ENCODE data around the gene SWT1. TPM values are rescaled to one million over a fixed set of nuclear protein-coding genes. Genes with fewer than 3 reads are reported as not detected.

Gene SWT1
- polyA plus RNA-seq, 1 of the 3 experiments (the other 2 are of a cell fraction) = 1.1 TPM

DNA sequence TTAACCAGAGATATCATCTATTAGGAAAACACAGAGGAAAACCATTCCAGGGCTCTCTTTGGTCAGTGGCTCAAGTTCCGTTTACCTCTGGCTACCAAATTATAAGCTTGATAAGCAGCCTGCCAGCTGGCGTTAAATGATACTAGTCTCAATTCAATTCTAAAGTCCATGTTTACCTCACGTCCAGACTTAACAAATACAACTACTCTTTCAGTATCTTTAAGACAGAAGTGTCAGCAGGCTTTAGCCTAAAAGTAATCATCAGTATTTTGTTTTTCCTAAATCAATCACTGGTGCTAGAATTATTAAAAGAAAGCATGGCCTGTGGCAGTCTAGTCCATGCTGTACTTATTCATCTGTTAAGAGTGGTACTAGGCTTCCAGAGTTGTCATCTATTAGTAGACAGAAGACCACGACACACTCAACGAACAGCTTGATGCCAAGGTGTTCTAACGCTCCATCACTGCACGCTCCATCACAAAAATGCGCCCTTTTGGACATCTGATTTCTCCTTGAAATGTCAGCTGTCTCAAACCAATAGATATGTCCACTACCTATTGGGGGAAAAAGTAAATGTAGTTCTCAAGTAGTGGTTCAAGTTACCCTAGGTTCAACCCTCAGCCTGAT is 158.6 kb downstream of the SWT1 start (continued):
- no peak for TF ChIP-seq FOXM1 (IDR thresholded peaks at IDR 0.05; ENCODE audit: low read depth)
- TF ChIP-seq SMC3 (IDR thresholded peaks at IDR 0.05; ENCODE audit: low read depth, low read length) = no peak
- TF ChIP-seq RCOR1 (IDR thresholded peaks at IDR 0.05; ENCODE audit: low read length) = no peak
- no peak for TF ChIP-seq RAD21 (IDR thresholded peaks at IDR 0.05; ENCODE audit: low read length)
- TF ChIP-seq YY1 (IDR thresholded peaks at IDR 0.05; ENCODE audit: low read depth) = no peak
- no peak for TF ChIP-seq NFIC (IDR thresholded peaks at IDR 0.05; ENCODE audit: borderline replicate concordance)

DNA sequence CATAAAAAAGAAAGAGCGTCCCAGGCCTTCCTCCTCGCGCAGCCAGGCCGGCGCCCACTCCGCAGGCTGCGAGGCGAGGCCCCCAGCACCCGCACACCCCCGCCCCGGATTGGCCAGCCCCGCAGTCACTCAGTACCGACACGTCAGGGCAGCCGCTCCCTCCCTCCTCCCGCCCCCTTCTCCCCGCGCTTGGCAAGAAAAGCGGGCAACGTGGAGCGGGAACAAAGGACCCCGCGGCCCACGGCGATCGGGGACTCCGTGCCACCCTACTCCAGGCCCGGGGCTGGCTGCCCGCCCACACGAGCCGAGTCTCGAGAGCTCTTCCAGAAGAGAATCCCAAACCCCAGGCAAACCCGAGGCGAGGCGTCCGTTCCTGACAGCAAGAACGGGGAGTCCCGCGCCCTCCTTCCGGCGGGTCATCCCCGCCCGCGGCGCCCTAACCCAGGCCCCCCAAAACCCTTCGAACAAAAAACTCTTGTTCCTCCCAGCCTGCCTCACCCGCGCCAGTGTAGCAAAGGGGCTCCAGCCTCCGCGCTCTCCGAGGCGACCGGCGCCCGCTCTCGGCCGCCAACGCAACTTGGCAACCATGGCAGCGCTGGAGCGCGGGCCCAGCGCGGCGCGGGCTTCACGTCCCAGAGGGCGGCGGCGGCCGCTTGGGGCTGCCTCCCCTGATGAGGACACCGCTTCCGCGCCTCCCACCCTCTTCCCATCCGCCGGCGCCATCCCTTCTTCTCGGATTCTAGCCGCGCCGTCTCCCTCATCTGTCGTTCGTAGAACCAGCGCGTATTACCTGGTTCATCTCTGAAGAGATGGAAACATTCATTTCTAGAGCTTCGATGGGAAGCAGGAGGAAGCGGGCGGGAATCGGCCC is 159.4 kb downstream of the SWT1 start:
- Histone ChIP-seq H2AFZ (ENCODE audit: low read depth) (peak overlapping the region; percentile 69; the same call in 1 of the 2 replicates), H3K79me2 (ENCODE audit: insufficient read depth) (peaks cover 55% of the 10 kb centered on the region), H3K9me3 (no peaks in the 10 kb centered on the region), H3K4me3 (ENCODE audit: low read depth in 2 of 2, low read length in 1 of 2) (peak overlapping the region; percentile 92 to 98), H3K27ac (ENCODE audit: low read depth in 2 of 2, low read length in 1 of 2) (peak overlapping the region; percentile 95), H4K20me1 (ENCODE audit: insufficient read depth) (peaks cover 46% of the 10 kb centered on the region), H3F3A (replicated peaks; ENCODE audit: insufficient read depth) (no peaks in the 10 kb centered on the region), H3K27me3 (ENCODE audit: insufficient read depth) (no peaks in the 10 kb centered on the region), H3K36me3 (replicated peaks in 1 of 2; ENCODE audit: control insufficient read depth in 1 of 2, insufficient read depth in 2 of 2, low read length in 1 of 2) (peaks cover 6 to 7% of the 10 kb centered on the region in 2 experiments), H3K4me1 (ENCODE audit: control insufficient read depth in 1 of 2, insufficient read depth in 2 of 2, low read depth in 1 of 2, low read length in 1 of 2) (peaks cover 21 to 26% of the 10 kb centered on the region in 2 experiments), H3K9me2 (no peaks in the 10 kb centered on the region), H3K4me2 (peak overlapping the region; percentile 82), H3K9ac (peak overlapping the region; percentile 99)
- WGBS (ENCODE audit: low lambda C conversion rate) = 2% methylated on average over 42 of the region's 88 CpGs
- POLR2A ChIA-PET = interaction anchor here (0.6 to 2.4 kb wide), 6 partner anchors 15 to 280 kb away, joined by 3 to 8 read pairs (median 4); partner anchors contain the start of gene SWT1
- peak; percentile 93 for DNase-seq
- CTCF ChIA-PET = interaction anchor here (0.6 to 2.4 kb wide), 4 partner anchors 77 to 280 kb away, joined by 3 to 7 read pairs (median 5); no protein-coding TSS in a partner anchor
- TF ChIP-seq MEF2A (IDR thresholded peaks at IDR 0.05; ENCODE audit: borderline replicate concordance, low read depth) (no peak), JUND (IDR thresholded peaks at IDR 0.05) (no peak), EP300 (IDR thresholded peaks at IDR 0.05; ENCODE audit: borderline replicate concordance in 1 of 2, low read depth in 1 of 2, low read length in 1 of 2) (no peak; a peak in 1 of 4 replicates), RFX5 (IDR thresholded peaks at IDR 0.05; ENCODE audit: low read length) (no peak), FOXM1 (IDR thresholded peaks at IDR 0.05; ENCODE audit: low read depth) (no peak), USF2 (IDR thresholded peaks at IDR 0.05; ENCODE audit: borderline replicate concordance, low read depth, low read length) (no peak), TCF12 (IDR thresholded peaks at IDR 0.05) (no peak), RXRA (IDR thresholded peaks at IDR 0.05; ENCODE audit: borderline replicate concordance, low read depth) (no peak), YY1 (IDR thresholded peaks at IDR 0.05; ENCODE audit: low read depth) (0 out of 2 replicates have a peak, but pooled peaks have one; percentile 50), FOXJ3 (CRISPR knock-in tag; IDR thresholded peaks at IDR 0.05) (no peak), CTCF (IDR thresholded peaks at IDR 0.05) (peak; percentile 18; the same call in 1 of the 2 replicates), REST (IDR thresholded peaks at IDR 0.05; ENCODE audit: low read depth, low read length) (no peak), NFIC (IDR thresholded peaks at IDR 0.05; ENCODE audit: borderline replicate concordance) (0 out of 2 replicates have a peak, but pooled peaks have one; percentile 3), TEAD4 (IDR thresholded peaks at IDR 0.05; ENCODE audit: borderline replicate concordance, insufficient read depth) (no peak), ELF1 (IDR thresholded peaks at IDR 0.05) (no peak), POLR2AphosphoS5 (IDR thresholded peaks at IDR 0.05; ENCODE audit: low read depth, low read length) (no peak; the same call in 1 of the 2 replicates), MXI1 (IDR thresholded peaks at IDR 0.05; ENCODE audit: low read depth, low read length) (0 out of 2 replicates have a peak, but pooled peaks have one; percentile 64), SMC3 (IDR thresholded peaks at IDR 0.05; ENCODE audit: low read depth, low read length) (no peak)
- TF ChIP-seq, protein P1, sequence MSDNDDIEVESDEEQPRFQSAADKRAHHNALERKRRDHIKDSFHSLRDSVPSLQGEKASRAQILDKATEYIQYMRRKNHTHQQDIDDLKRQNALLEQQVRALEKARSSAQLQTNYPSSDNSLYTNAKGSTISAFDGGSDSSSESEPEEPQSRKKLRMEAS (IDR thresholded peaks at IDR 0.05; ENCODE audit: low read depth) = peak; percentile 90
- TF ChIP-seq, protein P2, sequence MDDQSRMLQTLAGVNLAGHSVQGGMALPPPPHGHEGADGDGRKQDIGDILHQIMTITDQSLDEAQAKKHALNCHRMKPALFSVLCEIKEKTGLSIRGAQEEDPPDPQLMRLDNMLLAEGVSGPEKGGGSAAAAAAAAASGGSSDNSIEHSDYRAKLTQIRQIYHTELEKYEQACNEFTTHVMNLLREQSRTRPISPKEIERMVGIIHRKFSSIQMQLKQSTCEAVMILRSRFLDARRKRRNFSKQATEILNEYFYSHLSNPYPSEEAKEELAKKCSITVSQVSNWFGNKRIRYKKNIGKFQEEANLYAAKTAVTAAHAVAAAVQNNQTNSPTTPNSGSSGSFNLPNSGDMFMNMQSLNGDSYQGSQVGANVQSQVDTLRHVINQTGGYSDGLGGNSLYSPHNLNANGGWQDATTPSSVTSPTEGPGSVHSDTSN (IDR thresholded peaks at IDR 0.05) = peak; percentile 99
